ENCODE data around the gene PTPRG. TPM values are rescaled to one million over a fixed set of nuclear protein-coding genes. Genes with fewer than 3 reads are reported as not detected.

PTPRG gene
- total RNA-seq, 2 experiments from 2014 or later, result 0.13 to 0.70 TPM

- no TSS peak for BruUV-seq (replicated peaks)
- CTCF ChIA-PET (ENCODE audit: unreplicated experiment), result no interaction called here
- Histone ChIP-seq H2AFZ (ENCODE audit: low read length) (no peak overlapping the region), H3K79me2 (ENCODE audit: insufficient read depth, low read depth, low read length) (no peaks in the 10 kb centered on the region), H3K36me3 (ENCODE audit: insufficient read depth, low read length) (no peaks in the 10 kb centered on the region), H3K27ac (ENCODE audit: low read depth, low read length, poor library complexity, severe bottlenecking) (no peak overlapping the region), H3K4me2 (ENCODE audit: low read length) (no peak overlapping the region), H3K4me3 (ENCODE audit: low read depth, low read length, poor library complexity, severe bottlenecking) (no peak overlapping the region), H3K9me2 (ENCODE audit: insufficient read depth, low read length) (no peaks in the 10 kb centered on the region), H3K4me1 (ENCODE audit: insufficient read depth, low read length, poor library complexity, severe bottlenecking) (no peaks in the 10 kb centered on the region), H3K9me3 (ENCODE audit: low read length) (no peaks in the 10 kb centered on the region), H4K20me1 (ENCODE audit: insufficient read depth, low read length) (no peaks in the 10 kb centered on the region)
- POLR2A ChIA-PET, result interaction anchor here (0.7 kb wide), 1 partner anchor 669 kb away, joined by 3 read pairs; no protein-coding TSS in a partner anchor
- DNase-seq (ENCODE audit: low spot score), result no peak
- no peak for TF ChIP-seq CTCF (conservative IDR thresholded peaks at IDR 0.05; ENCODE audit: low read length)
- TF ChIP-seq EZH2phosphoT487 (IDR thresholded peaks at IDR 0.05; ENCODE audit: borderline replicate concordance, low read depth, low read length), result no peak
- intact Hi-C loops (cut with micrococcal nuclease; ENCODE audit: unreplicated experiment), result no loop called here
These were observed 16.4 kb downstream of the PTPRG start for GRCh38 chr3:61577760-61578159.

GRCh38 chr3:61578667-61579367 is 17.4 kb downstream of the PTPRG start:
- Histone ChIP-seq H3K4me1 (ENCODE audit: insufficient read depth, low read length, poor library complexity, severe bottlenecking) (no peaks in the 10 kb centered on the region), H4K20me1 (ENCODE audit: insufficient read depth, low read length) (no peaks in the 10 kb centered on the region), H3K4me3 (ENCODE audit: low read depth, low read length, poor library complexity, severe bottlenecking) (no peak overlapping the region), H3K27ac (ENCODE audit: low read depth, low read length, poor library complexity, severe bottlenecking) (no peak overlapping the region), H3K4me2 (ENCODE audit: low read length) (no peak overlapping the region), H3K79me2 (ENCODE audit: insufficient read depth, low read depth, low read length) (no peaks in the 10 kb centered on the region), H2AFZ (ENCODE audit: low read length) (no peak overlapping the region), H3K36me3 (ENCODE audit: insufficient read depth, low read length) (no peaks in the 10 kb centered on the region), H3K9me3 (ENCODE audit: low read length) (no peaks in the 10 kb centered on the region), H3K9me2 (ENCODE audit: insufficient read depth, low read length) (no peaks in the 10 kb centered on the region)
- POLR2A ChIA-PET, result no interaction called here
- DNase-seq (ENCODE audit: low spot score), result no peak
- CTCF ChIA-PET (ENCODE audit: unreplicated experiment), result no interaction called here
- BruUV-seq (replicated peaks), result no TSS peak
- TF ChIP-seq CTCF (conservative IDR thresholded peaks at IDR 0.05; ENCODE audit: low read length) (no peak), EZH2phosphoT487 (IDR thresholded peaks at IDR 0.05; ENCODE audit: borderline replicate concordance, low read depth, low read length) (no peak)
- intact Hi-C loops (cut with micrococcal nuclease; ENCODE audit: unreplicated experiment), result no loop called here

GRCh38 chr3:61579685-61580084 is 18.3 kb downstream of the PTPRG start:
- no peaks in the 10 kb centered on the region for H3K9me3 ChIP-seq (ENCODE audit: low read length)
- no peak overlapping the region for H3K4me2 ChIP-seq (ENCODE audit: low read length)
- no peak for DNase-seq (ENCODE audit: low spot score)
- no TSS peak for BruUV-seq (replicated peaks)
- no peaks in the 10 kb centered on the region for H3K36me3 ChIP-seq (ENCODE audit: insufficient read depth, low read length)
- no peaks in the 10 kb centered on the region for H3K4me1 ChIP-seq (ENCODE audit: insufficient read depth, low read length, poor library complexity, severe bottlenecking)
- no peak overlapping the region for H3K4me3 ChIP-seq (ENCODE audit: low read depth, low read length, poor library complexity, severe bottlenecking)
- POLR2A ChIA-PET, result no interaction called here
- no peak overlapping the region for H3K27ac ChIP-seq (ENCODE audit: low read depth, low read length, poor library complexity, severe bottlenecking)
- intact Hi-C loops (cut with micrococcal nuclease; ENCODE audit: unreplicated experiment), result no loop called here
- no peak overlapping the region for H2AFZ ChIP-seq (ENCODE audit: low read length)
- TF ChIP-seq EZH2phosphoT487 (IDR thresholded peaks at IDR 0.05; ENCODE audit: borderline replicate concordance, low read depth, low read length) (no peak), CTCF (conservative IDR thresholded peaks at IDR 0.05; ENCODE audit: low read length) (no peak)
- H4K20me1 ChIP-seq (ENCODE audit: insufficient read depth, low read length), result no peaks in the 10 kb centered on the region
- CTCF ChIA-PET (ENCODE audit: unreplicated experiment), result no interaction called here
- H3K9me2 ChIP-seq (ENCODE audit: insufficient read depth, low read length), result no peaks in the 10 kb centered on the region
- no peaks in the 10 kb centered on the region for H3K79me2 ChIP-seq (ENCODE audit: insufficient read depth, low read depth, low read length)
